HepG2 (cell line): ENCODE data around the gene PTPRU. TPM values are rescaled to one million over a fixed set of nuclear protein-coding genes. Genes with fewer than 3 reads are reported as not detected.
A peak's percentile ranks its signal among the peaks of the same experiment; 100 is the strongest.

Experiments used
- ARID2 ChIP-seq: sonication (generic); formaldehyde crosslinking; IDR thresholded peaks from 2 replicates; pipeline ENCODE4 v1.8.1; 2022; ENCODE audit warnings: mild to moderate bottlenecking, missing genetic modification reagents, borderline replicate concordance
- ERF ChIP-seq: IDR thresholded peaks from 2 replicates; pipeline ENCODE4 v1.6.1; 2018; ENCODE audit warnings: missing biosample characterization, missing genetic modification reagents
- HDAC6 ChIP-seq: fragments of 200-600 bp; sonication (generic); IDR thresholded peaks from 2 replicates; pipeline ENCODE4 v1.7.0; 2017; ENCODE audit warnings: mild to moderate bottlenecking, antibody characterized with exemption, low read length, low read depth
- KIAA2018 ChIP-seq: sonication (generic); formaldehyde crosslinking; IDR thresholded peaks from 2 replicates; pipeline ENCODE4 v1.5.0; 2020; ENCODE audit warnings: mild to moderate bottlenecking, missing genetic modification reagents, borderline replicate concordance
- NAIF1 ChIP-seq: sonication (generic); formaldehyde crosslinking; IDR thresholded peaks from 2 replicates; pipeline ENCODE4 v1.5.0; 2020; ENCODE audit warnings: mild to moderate bottlenecking, missing genetic modification reagents, borderline replicate concordance
- NR3C1 ChIP-seq: sonication (generic); formaldehyde crosslinking; IDR thresholded peaks from 2 replicates; pipeline ENCODE4 v1.4.0; 2020; ENCODE audit warnings: missing genetic modification reagents
- PHB2 ChIP-seq: fragments of 450-650 bp; IDR thresholded peaks from 2 replicates; pipeline ENCODE4 v1.6.1; 2018; ENCODE audit not compliant: partially characterized antibody
- PHF8 ChIP-seq: sonication (generic); formaldehyde crosslinking; IDR thresholded peaks from 2 replicates; pipeline ENCODE4 v1.5.0; 2020; ENCODE audit warnings: missing genetic modification reagents
- SRSF4 ChIP-seq: fragments of 200-400 bp; formaldehyde crosslinking; IDR thresholded peaks from one replicate; pipeline ENCODE4 v1.6.1; 2018; ENCODE audit warnings: mild to moderate bottlenecking, low read depth, low read length, moderate library complexity; ENCODE audit not compliant: poor library complexity, severe bottlenecking
- ZFP82 ChIP-seq: sonication (generic); formaldehyde crosslinking; IDR thresholded peaks from 2 replicates; pipeline ENCODE4 v1.5.1; 2020; ENCODE audit warnings: mild to moderate bottlenecking, missing genetic modification reagents, borderline replicate concordance
- ZIK1 ChIP-seq: sonication (generic); formaldehyde crosslinking; IDR thresholded peaks from 2 replicates; pipeline ENCODE4 v1.5.0; 2020; ENCODE audit warnings: mild to moderate bottlenecking, low read depth, missing genetic modification reagents, borderline replicate concordance
- ZNF292 ChIP-seq: sonication (generic); formaldehyde crosslinking; IDR thresholded peaks from 2 replicates; pipeline ENCODE4 v1.8.1; 2022; ENCODE audit warnings: mild to moderate bottlenecking, low read depth, missing genetic modification reagents, borderline replicate concordance
- polyA plus RNA-seq, 8 experiments: library from polyadenylated mRNA; depleted of rRNA in 3 of 8; stranded (reverse) in 7 of 8; unstranded in 1 of 8; fragments of >200 nt; fragmentation: Illumina TruSeq in 4 of 8; extraction: Trizol in 4 of 8; gene quantifications; 2 replicates each; pipeline versions ENCODE4 v1.2.1 to v1.2.3, GENCODE V29; 2011 to 2016; ENCODE audit warnings: low read depth in 4 of 8, missing spikeins in 1 of 8, mixed read lengths in 1 of 8; ENCODE audit not compliant: insufficient read depth in 1 of 8
- total RNA-seq, 5 experiments: library from RNA; depleted of rRNA; stranded (reverse); fragments of >200 nt; fragmentation: Illumina TruSeq; extraction: Trizol; gene quantifications; 2 replicates each; pipeline ENCODE4 v1.2.3, GENCODE V29; 2016; ENCODE audit warnings: low read depth in 1 of 5
- TF ChIP-seq, protein P1 (sequence below): IDR thresholded peaks from 2 replicates; pipeline ENCODE4 v1.6.1; 2016; ENCODE audit warnings: mild to moderate bottlenecking
- TF ChIP-seq, protein P2 (sequence below): sonication (generic); formaldehyde crosslinking; IDR thresholded peaks from 2 replicates; pipeline ENCODE4 v1.4.0; 2020; ENCODE audit warnings: mild to moderate bottlenecking, missing genetic modification reagents
- TF ChIP-seq, protein P3 (sequence below): sonication (generic); formaldehyde crosslinking; IDR thresholded peaks from 2 replicates; pipeline ENCODE4; 2020; ENCODE audit warnings: missing genetic modification reagents, mild to moderate bottlenecking, borderline replicate concordance

The PTPRU gene
- total and polyA plus RNA-seq, 2 of the 13 experiments (the other 11 are each of a cell fraction or from before 2014, with no cell fraction given), result 21.6 to 22.3 TPM

DNA sequence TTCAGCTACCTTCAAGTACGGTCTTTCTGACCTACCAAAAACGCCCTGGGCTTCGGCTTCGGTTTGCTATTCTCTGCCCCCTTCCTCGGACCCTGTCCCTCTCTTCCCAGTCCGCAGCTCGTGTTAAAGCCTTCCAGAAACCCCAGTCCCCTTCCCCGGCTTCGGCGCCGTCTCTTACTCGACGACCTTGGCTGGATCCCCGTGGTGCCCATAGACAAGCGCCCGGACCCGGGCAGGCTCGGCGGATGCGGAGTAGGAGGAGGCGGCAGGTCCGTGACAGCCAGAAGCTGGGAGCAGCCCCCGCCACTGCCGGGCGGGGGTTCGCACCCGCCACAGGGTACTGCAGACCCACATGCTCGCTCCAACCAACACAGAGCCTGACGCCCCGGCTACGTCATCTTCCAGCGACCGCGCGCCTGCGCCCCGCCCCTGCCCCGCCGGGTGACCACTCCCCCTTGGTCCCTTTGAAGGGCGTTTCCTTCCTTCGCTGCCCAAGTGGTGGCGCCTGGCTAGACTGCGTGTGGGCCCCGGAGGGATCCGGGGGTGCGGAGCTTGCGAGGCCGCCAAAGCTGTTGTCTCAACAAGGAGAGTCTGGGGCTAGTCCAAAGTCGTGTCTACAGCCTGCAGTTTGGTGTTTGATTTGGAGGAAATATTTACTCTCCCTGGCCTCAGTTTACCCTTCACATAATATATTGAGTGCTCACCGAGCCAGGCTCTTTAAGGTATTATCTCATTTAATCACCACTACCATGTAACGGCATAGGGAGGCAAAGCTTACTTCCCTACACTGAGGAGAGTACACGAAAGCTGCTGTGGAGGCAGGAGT, 5.6 kb upstream of the PTPRU start, which contains the start of gene MECR (continued):
- TF ChIP-seq KIAA2018 (CRISPR knock-in tag), result no peak
- TF ChIP-seq NR3C1, result no peak
- TF ChIP-seq PHB2, result no peak
- TF ChIP-seq, protein P1, sequence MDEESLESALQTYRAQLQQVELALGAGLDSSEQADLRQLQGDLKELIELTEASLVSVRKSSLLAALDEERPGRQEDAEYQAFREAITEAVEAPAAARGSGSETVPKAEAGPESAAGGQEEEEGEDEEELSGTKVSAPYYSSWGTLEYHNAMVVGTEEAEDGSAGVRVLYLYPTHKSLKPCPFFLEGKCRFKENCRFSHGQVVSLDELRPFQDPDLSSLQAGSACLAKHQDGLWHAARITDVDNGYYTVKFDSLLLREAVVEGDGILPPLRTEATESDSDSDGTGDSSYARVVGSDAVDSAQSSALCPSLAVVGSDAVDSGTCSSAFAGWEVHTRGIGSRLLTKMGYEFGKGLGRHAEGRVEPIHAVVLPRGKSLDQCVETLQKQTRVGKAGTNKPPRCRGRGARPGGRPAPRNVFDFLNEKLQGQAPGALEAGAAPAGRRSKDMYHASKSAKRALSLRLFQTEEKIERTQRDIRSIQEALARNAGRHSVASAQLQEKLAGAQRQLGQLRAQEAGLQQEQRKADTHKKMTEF (CRISPR knock-in tag), result peak; percentile 82
- TF ChIP-seq NAIF1 (CRISPR knock-in tag), result no peak
- no peak for TF ChIP-seq SRSF4
- TF ChIP-seq, protein P2, sequence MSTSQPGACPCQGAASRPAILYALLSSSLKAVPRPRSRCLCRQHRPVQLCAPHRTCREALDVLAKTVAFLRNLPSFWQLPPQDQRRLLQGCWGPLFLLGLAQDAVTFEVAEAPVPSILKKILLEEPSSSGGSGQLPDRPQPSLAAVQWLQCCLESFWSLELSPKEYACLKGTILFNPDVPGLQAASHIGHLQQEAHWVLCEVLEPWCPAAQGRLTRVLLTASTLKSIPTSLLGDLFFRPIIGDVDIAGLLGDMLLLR (CRISPR knock-in tag), result peak; percentile 86; the same call in 1 of the 2 replicates
- TF ChIP-seq PHF8 (CRISPR knock-in tag), result peak; percentile 76
- TF ChIP-seq ERF (CRISPR knock-in tag), result 0 out of 2 replicates have a peak, but pooled peaks have one; percentile 35
- TF ChIP-seq HDAC6, result no peak
- TF ChIP-seq ZFP82 (CRISPR knock-in tag), result no peak
- TF ChIP-seq, protein P3, sequence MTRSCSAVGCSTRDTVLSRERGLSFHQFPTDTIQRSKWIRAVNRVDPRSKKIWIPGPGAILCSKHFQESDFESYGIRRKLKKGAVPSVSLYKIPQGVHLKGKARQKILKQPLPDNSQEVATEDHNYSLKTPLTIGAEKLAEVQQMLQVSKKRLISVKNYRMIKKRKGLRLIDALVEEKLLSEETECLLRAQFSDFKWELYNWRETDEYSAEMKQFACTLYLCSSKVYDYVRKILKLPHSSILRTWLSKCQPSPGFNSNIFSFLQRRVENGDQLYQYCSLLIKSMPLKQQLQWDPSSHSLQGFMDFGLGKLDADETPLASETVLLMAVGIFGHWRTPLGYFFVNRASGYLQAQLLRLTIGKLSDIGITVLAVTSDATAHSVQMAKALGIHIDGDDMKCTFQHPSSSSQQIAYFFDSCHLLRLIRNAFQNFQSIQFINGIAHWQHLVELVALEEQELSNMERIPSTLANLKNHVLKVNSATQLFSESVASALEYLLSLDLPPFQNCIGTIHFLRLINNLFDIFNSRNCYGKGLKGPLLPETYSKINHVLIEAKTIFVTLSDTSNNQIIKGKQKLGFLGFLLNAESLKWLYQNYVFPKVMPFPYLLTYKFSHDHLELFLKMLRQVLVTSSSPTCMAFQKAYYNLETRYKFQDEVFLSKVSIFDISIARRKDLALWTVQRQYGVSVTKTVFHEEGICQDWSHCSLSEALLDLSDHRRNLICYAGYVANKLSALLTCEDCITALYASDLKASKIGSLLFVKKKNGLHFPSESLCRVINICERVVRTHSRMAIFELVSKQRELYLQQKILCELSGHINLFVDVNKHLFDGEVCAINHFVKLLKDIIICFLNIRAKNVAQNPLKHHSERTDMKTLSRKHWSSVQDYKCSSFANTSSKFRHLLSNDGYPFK (CRISPR knock-in tag), result peak; percentile 46; the same call in 1 of the 2 replicates
- TF ChIP-seq ZIK1 (CRISPR knock-in tag), result no peak
- no peak for TF ChIP-seq ARID2 (CRISPR knock-in tag)
- TF ChIP-seq ZNF292, result peak; percentile 65; the same call in 1 of the 2 replicates
